ENCODE data around the gene BTD. TPM values are rescaled to one million over a fixed set of nuclear protein-coding genes. Genes with fewer than 3 reads are reported as not detected.

The BTD gene
- total RNA-seq, 2 experiments from 2014 or later = 8.7 to 9.7 TPM

DNA sequence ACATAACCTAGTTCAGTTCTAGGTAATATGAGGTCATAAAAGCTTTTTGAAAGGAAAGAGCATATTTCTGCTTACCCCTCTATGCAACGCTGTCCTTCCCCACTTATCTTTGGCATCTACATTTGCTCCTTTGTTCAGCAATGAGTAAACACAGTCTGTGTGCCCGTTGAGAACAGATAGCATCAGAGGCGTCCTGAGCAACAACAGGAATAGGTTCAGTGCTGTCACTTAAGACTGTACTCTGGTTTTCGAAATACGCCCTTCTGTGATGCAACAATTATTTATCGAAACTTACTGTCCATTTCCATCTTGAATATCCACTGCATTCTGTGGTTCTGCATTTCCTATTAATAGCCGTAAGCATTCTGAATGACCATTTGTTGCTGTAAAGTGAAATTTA lies 84.4 kb downstream of the BTD start:
- no peaks in the 10 kb centered on the region for H3K27me3 Mint-ChIP-seq (ENCODE audit: low read depth)
- no peak for DNase-seq
- CTCF ChIA-PET = no interaction called here
- H3K27ac Mint-ChIP-seq = no peak overlapping the region
- no peak overlapping the region for H3K4me3 Mint-ChIP-seq
- H3K36me3 Mint-ChIP-seq (ENCODE audit: low read depth) = peaks cover 19% of the 10 kb centered on the region
- no peaks in the 10 kb centered on the region for H3K4me1 Mint-ChIP-seq (ENCODE audit: low read depth)
- intact Hi-C loops (cut with micrococcal nuclease) = no loop called here
- H3K9me3 Mint-ChIP-seq = no peaks in the 10 kb centered on the region

DNA sequence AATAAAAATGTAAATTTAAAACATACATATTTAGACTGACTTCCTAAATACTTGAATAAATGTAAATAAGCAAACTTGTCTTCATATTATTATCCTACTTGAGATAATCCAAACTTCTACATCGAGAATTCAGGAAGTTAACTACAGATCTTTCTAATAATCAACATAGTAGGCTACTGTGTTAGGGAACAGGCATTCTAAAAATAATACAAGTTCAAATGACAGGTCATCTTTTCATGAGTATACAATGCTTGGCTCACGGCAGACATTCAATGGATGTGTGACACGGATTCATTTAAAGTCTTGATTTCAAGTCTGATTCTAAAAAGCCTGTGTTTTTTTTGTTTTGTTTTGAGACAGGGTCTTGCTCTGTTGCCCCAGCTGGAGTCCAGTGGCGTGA lies 88.7 kb downstream of the BTD start:
- H3K4me3 Mint-ChIP-seq = no peak overlapping the region
- CTCF ChIA-PET = interaction anchor here (0.6 to 0.7 kb wide), 2 partner anchors 56 to 178 kb away, joined by 3 to 5 read pairs; no protein-coding TSS in a partner anchor
- H3K27ac Mint-ChIP-seq = no peak overlapping the region
- H3K27me3 Mint-ChIP-seq (ENCODE audit: low read depth) = no peaks in the 10 kb centered on the region
- H3K9me3 Mint-ChIP-seq = no peaks in the 10 kb centered on the region
- intact Hi-C loops (cut with micrococcal nuclease) = no loop called here
- no peak for DNase-seq
- H3K36me3 Mint-ChIP-seq (ENCODE audit: low read depth) = peaks cover 26% of the 10 kb centered on the region
- H3K4me1 Mint-ChIP-seq (ENCODE audit: low read depth) = peaks cover 2% of the 10 kb centered on the region

DNA sequence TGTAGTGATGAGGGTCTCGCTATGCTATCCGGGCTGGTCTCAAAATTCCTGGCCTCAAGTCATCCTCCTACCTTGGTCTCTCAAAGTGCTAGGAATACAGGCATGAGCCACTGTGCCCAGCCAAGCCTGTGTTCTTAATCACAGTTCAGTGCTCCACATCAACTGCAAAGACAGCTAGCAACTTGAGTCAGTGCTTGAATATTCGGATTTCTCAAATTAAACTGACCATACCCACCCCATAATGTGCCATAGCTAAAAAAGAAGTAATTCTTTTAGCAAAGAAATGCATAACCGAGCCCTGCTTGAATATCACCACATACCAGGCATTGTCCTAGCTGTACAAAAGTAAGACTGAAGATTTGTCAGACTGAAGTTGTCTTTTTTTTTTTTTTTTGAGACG lies 89.2 kb downstream of the BTD start:
- H3K4me1 Mint-ChIP-seq (ENCODE audit: low read depth) = peaks cover 2% of the 10 kb centered on the region
- H3K27me3 Mint-ChIP-seq (ENCODE audit: low read depth) = no peaks in the 10 kb centered on the region
- H3K36me3 Mint-ChIP-seq (ENCODE audit: low read depth) = peaks cover 25% of the 10 kb centered on the region
- CTCF ChIA-PET = interaction anchor here (0.6 kb wide), 1 partner anchor 177 kb away, joined by 5 read pairs; no protein-coding TSS in a partner anchor
- H3K4me3 Mint-ChIP-seq = no peak overlapping the region
- H3K27ac Mint-ChIP-seq = no peak overlapping the region
- H3K9me3 Mint-ChIP-seq = no peaks in the 10 kb centered on the region
- intact Hi-C loops (cut with micrococcal nuclease) = no loop called here
- no peak for DNase-seq

- H3K9me3 Mint-ChIP-seq = no peaks in the 10 kb centered on the region
- no peak for DNase-seq
- no peak overlapping the region for H3K4me3 Mint-ChIP-seq
- no peak overlapping the region for H3K27ac Mint-ChIP-seq
- peaks cover 2% of the 10 kb centered on the region for H3K4me1 Mint-ChIP-seq (ENCODE audit: low read depth)
- H3K36me3 Mint-ChIP-seq (ENCODE audit: low read depth) = peaks cover 31% of the 10 kb centered on the region
- no peaks in the 10 kb centered on the region for H3K27me3 Mint-ChIP-seq (ENCODE audit: low read depth)
- intact Hi-C loops (cut with micrococcal nuclease) = no loop called here
- CTCF ChIA-PET = no interaction called here
These were observed 91.8 kb downstream of the BTD start for GRCh38 chr3:15693355-15693754.

GRCh38 chr3:15694628-15695027 lies 93.1 kb downstream of the BTD start:
- peaks cover 2% of the 10 kb centered on the region for H3K4me1 Mint-ChIP-seq (ENCODE audit: low read depth)
- intact Hi-C loops (cut with micrococcal nuclease) = loop anchor here (2.0 kb wide), 1 partner anchor 64 kb away; no protein-coding TSS in a partner anchor
- no peak for DNase-seq
- H3K36me3 Mint-ChIP-seq (ENCODE audit: low read depth) = peaks cover 26% of the 10 kb centered on the region
- no peaks in the 10 kb centered on the region for H3K27me3 Mint-ChIP-seq (ENCODE audit: low read depth)
- no peak overlapping the region for H3K27ac Mint-ChIP-seq
- H3K9me3 Mint-ChIP-seq = no peaks in the 10 kb centered on the region
- H3K4me3 Mint-ChIP-seq = no peak overlapping the region
- CTCF ChIA-PET = no interaction called here

Small RNAs within 50 kb of the gene (microRNA-seq; reads per million reads assigned to microRNA genes)
- not detected for gene MIR3134 (ENCODE audit: borderline microRNAs expressed, borderline replicate concordance)

Other genes with a start within 250 kb of the BTD start
- 10 to 100 TPM; 12.5 to 14.0 TPM for gene METTL6, start 174.2 kb upstream of the BTD start, total RNA-seq
- 10 to 100 TPM; 19.5 to 20.6 TPM for gene EAF1, start 174.1 kb upstream of the BTD start, total RNA-seq
- gene COLQ, start 80.0 kb upstream of the BTD start, total RNA-seq = under 1 TPM; 0.25 to 0.62 TPM
- gene HACL1, start 176 bp upstream of the BTD start, total RNA-seq = 10 to 100 TPM; 25.3 to 26.5 TPM
- gene ANKRD28, start 196.2 kb downstream of the BTD start, total RNA-seq = 10 to 100 TPM; 21.4 to 23.6 TPM

Measured in activated naive CD4-positive, alpha-beta T cell treated with anti-CD3 and anti-CD28 coated beads for 36 hours (primary cell).